Muscle layer of duodenum (tissue), 2 donors: Measurements from ENCODE around the gene TNFRSF17.
A peak's percentile ranks its signal among the peaks of the same experiment; 100 is the strongest.
"Not testable (repeated sequence)": the region's sequence is repeated elsewhere in the genome, so short reads cannot be mapped to it uniquely, and the experiment has no call there.

Experiments used
- H3K27ac ChIP-seq: one replicate; pipeline ENCODE4 v1.7.0; 2013; ENCODE audit warnings: mild to moderate bottlenecking, low read length
- H3K27me3 ChIP-seq: one replicate; pipeline ENCODE4 v1.7.0; 2013; ENCODE audit warnings: low read depth, mild to moderate bottlenecking, control low read depth, low read length
- H3K36me3 ChIP-seq, 2 donors: one replicate each; pipeline ENCODE4 v1.7.0; 2013; ENCODE audit warnings: low read length in 2 of 2, control low read depth in 1 of 2, mild to moderate bottlenecking in 1 of 2; ENCODE audit not compliant: insufficient read depth in 2 of 2, control insufficient read depth in 1 of 2
- H3K4me1 ChIP-seq, 2 donors: one replicate each; pipeline ENCODE4 v1.7.0; 2013; ENCODE audit warnings: low read length in 2 of 2, mild to moderate bottlenecking in 2 of 2, control low read depth in 1 of 2, moderate library complexity in 1 of 2; ENCODE audit not compliant: insufficient read depth in 2 of 2, control insufficient read depth in 1 of 2
- H3K4me3 ChIP-seq, 2 donors: one replicate each; pipeline ENCODE4 v1.7.0; 2013; ENCODE audit warnings: low read length in 2 of 2, low read depth in 1 of 2, mild to moderate bottlenecking in 1 of 2
- H3K9me3 ChIP-seq, 2 donors: one replicate each; pipeline ENCODE4 v1.7.0; 2013; ENCODE audit warnings: low read length in 2 of 2, control low read depth in 1 of 2, mild to moderate bottlenecking in 1 of 2; ENCODE audit not compliant: control insufficient read depth in 1 of 2
- donor health status: healthy.

TNFRSF17 gene

GRCh38 chr16:11964761-11965551, at the start of gene TNFRSF17:
Gene TNFRSF17, plus strand, starts transcription at chr16:11965210. Its CDS starts 115 bp downstream, at chr16:11965325.
- H3K4me3 ChIP-seq = no peak within 1 kb of the TSS
- H3K36me3 ChIP-seq = no peaks in the 10 kb centered on the region
- no peaks in the 10 kb centered on the region for H3K27me3 ChIP-seq
- no peak within 1 kb of the TSS for H3K27ac ChIP-seq
- no peaks in the 10 kb centered on the region for H3K4me1 ChIP-seq
- H3K9me3 ChIP-seq = no peaks in the 10 kb centered on the region

- Histone ChIP-seq H3K4me3 (peak within 1 kb of the TSS; percentile 78 to 83), H3K27me3 (no peaks in the 10 kb centered on the region), H3K27ac (peak within 1 kb of the TSS; percentile 78), H3K4me1 (peaks cover 20 to 30% of the 10 kb centered on the region in 2 donors), H3K36me3 (no peaks in the 10 kb centered on the region), H3K9me3 (no peaks in the 10 kb centered on the region)
These were observed 49.1 kb upstream of the TNFRSF17 start, which contains the start of gene GSPT1 for GRCh38 chr16:11915644-11916523. Gene GSPT1, minus strand, starts transcription at chr16:11915956. Its CDS starts 236 bp downstream, at chr16:11915720.

DNA sequence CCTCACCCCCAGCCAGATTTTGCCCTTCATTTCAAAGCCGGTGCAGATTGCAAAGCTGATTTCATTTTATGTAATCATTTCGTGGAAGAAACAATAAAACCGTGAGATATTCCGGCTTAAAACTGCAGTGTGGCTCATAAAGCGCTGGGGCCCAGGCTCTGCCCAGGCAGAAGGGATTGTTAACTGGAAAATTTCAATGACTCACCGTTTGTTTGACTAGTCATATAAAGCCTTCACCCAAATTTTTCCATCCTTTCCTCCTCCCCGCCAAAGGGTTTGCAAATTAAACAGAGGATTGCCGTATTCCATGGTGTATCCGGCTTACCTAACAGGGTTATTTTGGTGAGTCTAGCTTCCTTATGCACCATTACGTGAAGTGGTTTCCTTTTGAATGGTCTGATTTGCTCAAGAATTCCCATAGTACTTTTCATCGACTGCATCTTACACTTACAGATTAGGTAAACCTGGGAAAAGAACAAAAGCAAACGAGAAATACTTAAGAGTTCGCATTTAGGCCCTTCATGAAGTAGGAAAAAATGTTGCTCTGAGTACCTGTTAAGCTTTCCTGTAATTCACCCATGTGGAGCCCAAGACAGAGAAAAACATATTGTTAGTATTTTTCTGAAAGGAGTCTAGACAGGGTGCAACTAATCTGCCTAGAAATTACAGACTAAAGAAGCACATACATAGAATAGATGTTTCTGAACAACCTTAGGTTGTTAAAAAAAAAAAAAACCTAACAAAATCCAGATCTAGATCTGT, 48.3 kb upstream of the TNFRSF17 start:
- Histone ChIP-seq H3K9me3 (no peaks in the 10 kb centered on the region), H3K27ac (peak overlapping the region; percentile 48), H3K27me3 (no peaks in the 10 kb centered on the region), H3K4me1 (peaks cover 20 to 23% of the 10 kb centered on the region in 2 donors), H3K36me3 (no peaks in the 10 kb centered on the region), H3K4me3 (peak overlapping the region; percentile 55 to 83)

GRCh38 chr16:11924046-11924445, 41.0 kb upstream of the TNFRSF17 start:
- not testable (repeated sequence) for H3K4me3 ChIP-seq, H3K36me3 ChIP-seq, H3K27me3 ChIP-seq, H3K4me1 ChIP-seq, H3K9me3 ChIP-seq, H3K27ac ChIP-seq

GRCh38 chr16:11927350-11927749, 37.7 kb upstream of the TNFRSF17 start:
- not testable (repeated sequence) for H3K4me3 ChIP-seq, H3K27ac ChIP-seq, H3K4me1 ChIP-seq, H3K36me3 ChIP-seq, H3K27me3 ChIP-seq, H3K9me3 ChIP-seq

- H3K27me3 ChIP-seq, H3K36me3 ChIP-seq, H3K4me3 ChIP-seq, H3K27ac ChIP-seq, H3K9me3 ChIP-seq, H3K4me1 ChIP-seq: not testable (repeated sequence)
These were observed 23.1 kb upstream of the TNFRSF17 start, which contains the start of gene NPIPB2 for GRCh38 chr16:11941945-11942344. Gene NPIPB2, minus strand, starts transcription at chr16:11942045. Its CDS starts 0 bp downstream, at chr16:11942045.

DNA sequence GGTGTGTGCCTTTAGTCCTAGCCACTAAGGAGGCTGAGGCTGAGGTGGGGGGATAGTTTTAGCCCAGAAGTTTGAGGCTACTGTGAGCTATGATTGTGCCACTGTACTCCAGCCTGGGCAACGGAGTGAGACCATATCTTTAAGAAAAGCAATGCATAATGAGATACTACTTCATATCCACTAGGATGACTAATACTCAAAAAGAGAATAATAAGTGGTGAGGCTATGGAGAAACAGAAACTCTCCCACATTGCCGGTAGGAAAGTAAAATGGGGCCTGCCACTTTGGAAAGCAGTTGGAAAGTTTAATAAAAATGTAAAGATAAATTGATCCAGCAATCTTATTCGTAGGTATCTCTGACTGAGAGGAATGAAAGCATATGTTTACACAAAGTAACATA, 18.6 kb upstream of the TNFRSF17 start:
- no peak overlapping the region for H3K27ac ChIP-seq
- H3K9me3 ChIP-seq = no peaks in the 10 kb centered on the region
- H3K4me1 ChIP-seq = no peaks in the 10 kb centered on the region
- H3K27me3 ChIP-seq = no peaks in the 10 kb centered on the region
- H3K36me3 ChIP-seq = no peaks in the 10 kb centered on the region
- no peak overlapping the region for H3K4me3 ChIP-seq

GRCh38 chr16:11948819-11949218, 16.2 kb upstream of the TNFRSF17 start:
- no peaks in the 10 kb centered on the region for H3K36me3 ChIP-seq
- H3K9me3 ChIP-seq = no peaks in the 10 kb centered on the region
- H3K4me3 ChIP-seq = no peak overlapping the region
- H3K27me3 ChIP-seq = no peaks in the 10 kb centered on the region
- H3K27ac ChIP-seq = no peak overlapping the region
- H3K4me1 ChIP-seq = no peaks in the 10 kb centered on the region

DNA sequence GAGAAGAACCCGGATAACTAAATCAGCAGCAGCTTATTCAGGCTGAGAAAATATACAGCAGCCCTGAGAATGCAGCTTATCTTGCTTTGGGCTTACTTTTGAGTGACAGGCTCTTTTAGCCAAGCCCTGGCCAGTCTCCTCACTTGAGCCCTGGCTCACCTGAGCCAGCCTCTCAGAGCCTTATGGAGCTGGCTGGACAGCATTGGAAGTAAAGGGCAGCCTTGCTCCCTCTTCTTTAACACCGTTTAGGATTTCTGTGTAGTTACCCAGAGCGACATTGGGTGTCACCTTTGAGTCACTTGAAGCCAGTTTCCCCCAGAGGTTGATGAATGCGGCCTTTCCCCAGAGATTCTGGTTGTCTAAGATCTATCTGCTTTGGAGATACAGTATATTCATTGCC, 15.5 kb upstream of the TNFRSF17 start:
- Histone ChIP-seq H3K9me3 (no peaks in the 10 kb centered on the region), H3K27ac (no peak overlapping the region), H3K4me3 (no peak overlapping the region), H3K27me3 (no peaks in the 10 kb centered on the region), H3K36me3 (no peaks in the 10 kb centered on the region), H3K4me1 (no peaks in the 10 kb centered on the region)

DNA sequence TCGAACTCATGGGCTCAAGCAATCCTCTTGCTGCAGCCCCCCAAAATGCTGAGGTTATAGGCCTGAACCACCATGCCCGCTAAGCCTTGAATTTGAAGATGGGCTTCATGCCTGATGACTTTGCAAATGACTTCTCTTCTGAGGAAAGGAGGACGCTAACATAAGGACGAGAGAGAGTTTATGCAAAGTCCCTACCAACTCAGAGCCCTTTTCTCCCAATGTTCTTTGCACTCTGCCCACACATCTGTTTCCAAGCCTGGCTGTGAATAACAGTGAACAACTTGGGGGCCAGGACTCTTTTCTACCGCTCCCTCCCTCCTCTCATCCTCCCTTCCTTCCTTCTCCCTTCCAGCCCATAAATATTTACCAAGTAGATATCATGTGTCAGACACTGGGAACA, 14.6 kb upstream of the TNFRSF17 start:
- Histone ChIP-seq H3K27ac (no peak overlapping the region), H3K4me3 (no peak overlapping the region), H3K4me1 (no peaks in the 10 kb centered on the region), H3K9me3 (no peaks in the 10 kb centered on the region), H3K27me3 (no peaks in the 10 kb centered on the region), H3K36me3 (no peaks in the 10 kb centered on the region)

DNA sequence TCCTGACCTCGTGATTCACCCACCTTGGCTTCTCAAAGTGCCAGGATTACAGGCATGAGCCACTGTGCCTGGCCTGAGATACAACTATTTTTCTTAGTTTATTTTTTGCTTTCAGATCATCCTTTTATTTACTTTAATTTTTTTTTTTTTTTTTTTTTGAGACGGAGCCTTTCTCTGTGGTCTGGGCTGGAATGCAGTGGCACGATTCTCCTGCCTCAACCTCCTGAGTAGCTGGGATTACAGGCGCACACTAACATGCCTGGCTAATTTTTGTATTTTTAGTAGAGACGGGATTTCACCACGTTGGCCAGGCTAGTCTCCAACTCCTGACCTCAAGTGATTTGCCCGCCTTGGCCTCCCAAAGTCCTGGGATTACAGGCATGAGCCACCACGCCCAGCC, 11.4 kb upstream of the TNFRSF17 start:
- not testable (repeated sequence) for H3K4me1 ChIP-seq, H3K4me3 ChIP-seq, H3K36me3 ChIP-seq, H3K9me3 ChIP-seq, H3K27me3 ChIP-seq, H3K27ac ChIP-seq
